PC-9 (cell line): ENCODE measurements around the gene SKIC2. TPM values are rescaled to one million over a fixed set of nuclear protein-coding genes. Genes with fewer than 3 reads are reported as not detected.

Experiments used
- BruUV-seq: library from RNA; stranded (reverse); fragments of 400-500 nt; replicated peaks from 2 replicates; lab custom pipeline; 2021; lab: Mats Ljungman, UMichigan
- CTCF ChIA-PET: fragments of 300-600 bp; sonication (Branson Sonifier 250); formaldehyde crosslinking; loops from one replicate; lab custom pipeline; 2022; ENCODE audit warnings: antibody characterized with exemption; lab: Charles Lee
- POLR2A ChIA-PET: fragments of 300-600 bp; sonication (Branson Sonifier 250); formaldehyde crosslinking; loops from one replicate; lab custom pipeline; 2022; ENCODE audit warnings: antibody characterized with exemption; ENCODE audit not compliant: unreplicated experiment; lab: Charles Lee
- DNase-seq, 2 experiments: peaks; one replicate each; pipeline versions ENCODE4 v3.0.0 to v3.0.0-alpha.2; 2015 to 2022; ENCODE audit warnings: mixed read lengths in 1 of 2
- H2AFZ ChIP-seq: fragments of 200-600 bp; sonication (generic); 2 replicates; pipeline ENCODE4 v1.8.1; 2017; ENCODE audit warnings: antibody characterized with exemption
- H3F3A ChIP-seq: fragments of 200-600 bp; sonication (generic); 2 replicates; pipeline ENCODE4 v1.8.1; 2017; ENCODE audit warnings: antibody characterized with exemption, mild to moderate bottlenecking, low read depth; ENCODE audit not compliant: insufficient read depth
- H3K27ac ChIP-seq: fragments of 200-600 bp; sonication (generic); 2 replicates; pipeline ENCODE4 v1.6.1; 2016; ENCODE audit warnings: mixed run types
- H3K27me3 ChIP-seq: fragments of 200-600 bp; sonication (generic); 2 replicates; pipeline ENCODE4 v1.6.1; 2016; ENCODE audit warnings: low read depth, mixed run types; ENCODE audit not compliant: insufficient read depth
- H3K36me3 ChIP-seq: fragments of 200-600 bp; sonication (generic); 2 replicates; pipeline ENCODE4 v1.6.1; 2016; ENCODE audit warnings: low read depth, mixed run types
- H3K4me1 ChIP-seq: fragments of 200-600 bp; sonication (generic); replicated peaks from 2 replicates; pipeline ENCODE4 v1.6.1; 2016; ENCODE audit warnings: mixed run types; ENCODE audit not compliant: insufficient read depth
- H3K4me2 ChIP-seq: fragments of 200-600 bp; sonication (generic); 2 replicates; pipeline ENCODE4 v1.6.1; 2017; ENCODE audit warnings: mixed run types
- H3K4me3 ChIP-seq: fragments of 200-600 bp; sonication (generic); 2 replicates; pipeline ENCODE4 v1.6.1; 2016; ENCODE audit warnings: mixed run types
- H3K79me2 ChIP-seq: fragments of 200-600 bp; sonication (generic); 2 replicates; pipeline ENCODE4 v1.6.1; 2017; ENCODE audit warnings: low read depth, mixed run types
- H3K9me2 ChIP-seq: fragments of 200-600 bp; sonication (generic); 2 replicates; pipeline ENCODE4 v1.8.1; 2017; ENCODE audit warnings: mild to moderate bottlenecking; ENCODE audit not compliant: insufficient read depth
- H3K9me3 ChIP-seq: fragments of 200-600 bp; sonication (generic); 2 replicates; pipeline ENCODE4 v1.8.1; 2016; ENCODE audit warnings: low read depth; ENCODE audit not compliant: insufficient read depth
- H4K20me1 ChIP-seq: fragments of 200-600 bp; sonication (generic); 2 replicates; pipeline ENCODE4 v1.8.1; 2017; ENCODE audit not compliant: insufficient read depth
- EZH2 ChIP-seq: fragments of 200-600 bp; sonication (generic); IDR thresholded peaks from 2 replicates; pipeline ENCODE4 v1.8.0; 2017; ENCODE audit warnings: antibody characterized with exemption, low read depth
- intact Hi-C: fragments of 100-400 bp; cut with micrococcal nuclease; formaldehyde crosslinking; loops from one replicate; pipeline ENCODE4 v1.10.0; 2022; ENCODE audit not compliant: unreplicated experiment
- total RNA-seq: library from RNA; stranded (reverse); gene quantifications from 2 replicates; pipeline ENCODE4 v1.2.3, GENCODE V29; 2021
- TF ChIP-seq, protein P1 (sequence below): fragments of 200-600 bp; sonication (generic); conservative IDR thresholded peaks from 2 replicates; pipeline ENCODE4 v1.6.1; 2017; ENCODE audit warnings: mixed run types, antibody characterized with exemption, mild to moderate bottlenecking, moderate library complexity

Gene SKIC2
- total RNA-seq, 1 experiment from 2014 or later: 67.9 TPM

GRCh38 chr6:31935823-31936222, 23.2 kb upstream of the SKIC2 start:
- Histone ChIP-seq H3K36me3 (no peaks in the 10 kb centered on the region), H3K4me2 (no peak overlapping the region), H3K9me3 (no peaks in the 10 kb centered on the region), H2AFZ (no peak overlapping the region), H3K27ac (no peak overlapping the region), H3K4me3 (no peak overlapping the region), H3K9me2 (no peaks in the 10 kb centered on the region), H4K20me1 (no peaks in the 10 kb centered on the region), H3K27me3 (no peaks in the 10 kb centered on the region), H3F3A (peaks cover 12% of the 10 kb centered on the region; the same call in 1 of the 2 replicates), H3K79me2 (no peaks in the 10 kb centered on the region), H3K4me1 (peaks cover 12% of the 10 kb centered on the region)
- POLR2A ChIA-PET: no interaction called here
- CTCF ChIA-PET: no interaction called here
- DNase-seq: no peak
- intact Hi-C loops: no loop called here
- no TSS peak for BruUV-seq
- TF ChIP-seq, protein P1, sequence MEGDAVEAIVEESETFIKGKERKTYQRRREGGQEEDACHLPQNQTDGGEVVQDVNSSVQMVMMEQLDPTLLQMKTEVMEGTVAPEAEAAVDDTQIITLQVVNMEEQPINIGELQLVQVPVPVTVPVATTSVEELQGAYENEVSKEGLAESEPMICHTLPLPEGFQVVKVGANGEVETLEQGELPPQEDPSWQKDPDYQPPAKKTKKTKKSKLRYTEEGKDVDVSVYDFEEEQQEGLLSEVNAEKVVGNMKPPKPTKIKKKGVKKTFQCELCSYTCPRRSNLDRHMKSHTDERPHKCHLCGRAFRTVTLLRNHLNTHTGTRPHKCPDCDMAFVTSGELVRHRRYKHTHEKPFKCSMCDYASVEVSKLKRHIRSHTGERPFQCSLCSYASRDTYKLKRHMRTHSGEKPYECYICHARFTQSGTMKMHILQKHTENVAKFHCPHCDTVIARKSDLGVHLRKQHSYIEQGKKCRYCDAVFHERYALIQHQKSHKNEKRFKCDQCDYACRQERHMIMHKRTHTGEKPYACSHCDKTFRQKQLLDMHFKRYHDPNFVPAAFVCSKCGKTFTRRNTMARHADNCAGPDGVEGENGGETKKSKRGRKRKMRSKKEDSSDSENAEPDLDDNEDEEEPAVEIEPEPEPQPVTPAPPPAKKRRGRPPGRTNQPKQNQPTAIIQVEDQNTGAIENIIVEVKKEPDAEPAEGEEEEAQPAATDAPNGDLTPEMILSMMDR: no peak
- TF ChIP-seq EZH2: no peak

DNA sequence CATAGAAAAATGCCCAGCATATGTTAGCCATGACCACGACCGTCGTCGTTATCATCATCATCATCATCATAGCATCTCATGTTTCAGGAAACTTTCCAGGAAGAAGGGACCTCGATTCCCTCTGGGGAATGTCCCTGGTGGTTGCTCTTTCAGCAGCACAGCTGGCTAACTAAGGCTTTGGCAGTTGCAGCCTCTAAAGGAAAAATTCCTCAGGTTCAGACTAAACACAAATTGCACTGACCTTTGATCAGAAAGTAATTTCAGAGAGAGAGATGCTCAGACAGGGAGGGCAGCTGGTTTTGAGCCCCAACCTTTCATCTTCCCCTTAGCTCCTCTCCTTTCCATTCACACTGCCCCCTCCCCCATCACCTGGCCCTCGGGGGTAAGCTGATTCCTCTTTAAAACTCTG, 18.7 kb upstream of the SKIC2 start:
- H3K9me3 ChIP-seq: no peaks in the 10 kb centered on the region
- H3K27ac ChIP-seq: no peak overlapping the region
- H3K4me3 ChIP-seq: no peak overlapping the region
- ChIA-PET POLR2A (interaction anchor here (0.6 kb wide), 1 partner anchor 82 kb away, joined by 11 read pairs; no protein-coding TSS in a partner anchor), CTCF (no interaction called here)
- H3K79me2 ChIP-seq: no peaks in the 10 kb centered on the region
- peak overlapping the region; percentile 36 for H3K4me2 ChIP-seq
- no peaks in the 10 kb centered on the region for H3K27me3 ChIP-seq
- peaks cover 14% of the 10 kb centered on the region; the same call in 1 of the 2 replicates for H3F3A ChIP-seq
- peak; percentile 52 to 72 for DNase-seq
- TF ChIP-seq, protein P1: no peak
- TF ChIP-seq EZH2: no peak
- no TSS peak for BruUV-seq
- no peaks in the 10 kb centered on the region for H3K36me3 ChIP-seq
- H2AFZ ChIP-seq: no peak overlapping the region
- H3K9me2 ChIP-seq: no peaks in the 10 kb centered on the region
- peaks cover 28% of the 10 kb centered on the region for H3K4me1 ChIP-seq
- H4K20me1 ChIP-seq: no peaks in the 10 kb centered on the region
- intact Hi-C loops: no loop called here

DNA sequence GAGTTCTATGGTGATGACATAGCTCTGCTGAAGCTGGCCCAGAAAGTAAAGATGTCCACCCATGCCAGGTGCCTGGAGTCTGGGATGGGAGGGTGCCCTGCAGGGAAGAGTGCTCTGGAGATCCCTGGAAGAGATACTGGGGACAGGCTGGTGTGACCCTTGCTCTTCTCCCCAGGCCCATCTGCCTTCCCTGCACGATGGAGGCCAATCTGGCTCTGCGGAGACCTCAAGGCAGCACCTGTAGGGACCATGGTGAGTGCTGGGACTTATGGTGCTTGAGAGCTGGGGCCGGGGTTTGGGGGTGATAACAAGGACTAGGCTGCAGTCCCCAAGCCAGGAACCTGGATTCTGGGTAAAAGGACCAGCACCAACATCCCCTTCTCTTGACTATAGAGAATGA, 15.2 kb upstream of the SKIC2 start:
- POLR2A ChIA-PET: no interaction called here
- Histone ChIP-seq H3K4me1 (peaks cover 55% of the 10 kb centered on the region), H4K20me1 (no peaks in the 10 kb centered on the region), H3K4me2 (no peak overlapping the region), H3K27me3 (no peaks in the 10 kb centered on the region), H3K36me3 (no peaks in the 10 kb centered on the region), H3K79me2 (no peaks in the 10 kb centered on the region), H3K9me2 (no peaks in the 10 kb centered on the region; the same call in 1 of the 2 replicates), H3K4me3 (no peak overlapping the region), H3F3A (peaks cover 33% of the 10 kb centered on the region; the same call in 1 of the 2 replicates), H3K27ac (no peak overlapping the region), H2AFZ (no peak overlapping the region), H3K9me3 (no peaks in the 10 kb centered on the region)
- TF ChIP-seq, protein P1: no peak
- no peak for TF ChIP-seq EZH2
- intact Hi-C loops: no loop called here
- DNase-seq: no peak
- CTCF ChIA-PET: no interaction called here
- no TSS peak for BruUV-seq
